ENCODE data around the gene CERCAM.

Gene CERCAM

DNA sequence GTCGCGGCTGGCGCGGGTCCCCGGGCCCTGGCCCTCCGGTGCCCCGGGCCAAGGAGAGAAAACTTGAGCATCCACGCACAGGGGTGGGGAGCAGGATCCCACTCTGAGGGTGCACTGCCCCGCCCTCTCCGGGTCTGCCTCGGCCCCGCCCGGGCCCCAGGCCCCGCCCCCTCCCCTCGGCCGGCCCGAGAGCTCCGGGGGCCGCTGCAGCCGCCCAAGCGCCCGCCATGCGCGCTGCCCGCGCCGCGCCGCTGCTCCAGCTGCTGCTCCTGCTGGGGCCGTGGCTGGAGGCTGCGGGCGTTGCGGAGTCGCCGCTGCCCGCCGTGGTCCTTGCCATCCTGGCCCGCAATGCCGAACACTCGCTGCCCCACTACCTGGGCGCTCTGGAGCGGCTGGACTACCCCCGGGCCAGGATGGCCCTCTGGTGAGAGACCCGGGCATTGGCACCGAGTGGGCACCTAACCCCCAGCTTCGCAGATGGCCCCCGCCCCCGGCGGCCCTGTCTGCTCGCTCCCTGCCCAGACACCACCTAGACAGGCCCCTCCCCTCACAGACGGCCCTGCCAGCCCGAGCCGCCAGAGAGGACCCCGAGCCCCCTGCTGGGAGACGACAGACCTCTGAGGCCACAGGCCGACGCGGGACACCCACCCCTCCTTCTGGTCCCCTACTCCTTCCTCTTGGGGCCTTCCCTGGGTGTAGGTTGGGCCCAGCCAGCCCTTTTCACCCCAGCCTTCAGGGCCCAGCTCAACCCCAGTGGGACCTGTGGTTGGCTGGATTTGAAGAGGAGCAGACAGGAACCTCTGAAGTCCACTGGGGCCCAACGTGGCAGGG lies at the start of gene CERCAM:
CERCAM (plus strand) TSS at position 207 of the 831 bp plus-strand sequence; CDS start at position 228, 21 bp downstream.
- no peak for DNase-seq

GRCh38 chr9:128371630-128372117 lies 49.0 kb upstream of the CERCAM start:
- no peak for DNase-seq

DNA sequence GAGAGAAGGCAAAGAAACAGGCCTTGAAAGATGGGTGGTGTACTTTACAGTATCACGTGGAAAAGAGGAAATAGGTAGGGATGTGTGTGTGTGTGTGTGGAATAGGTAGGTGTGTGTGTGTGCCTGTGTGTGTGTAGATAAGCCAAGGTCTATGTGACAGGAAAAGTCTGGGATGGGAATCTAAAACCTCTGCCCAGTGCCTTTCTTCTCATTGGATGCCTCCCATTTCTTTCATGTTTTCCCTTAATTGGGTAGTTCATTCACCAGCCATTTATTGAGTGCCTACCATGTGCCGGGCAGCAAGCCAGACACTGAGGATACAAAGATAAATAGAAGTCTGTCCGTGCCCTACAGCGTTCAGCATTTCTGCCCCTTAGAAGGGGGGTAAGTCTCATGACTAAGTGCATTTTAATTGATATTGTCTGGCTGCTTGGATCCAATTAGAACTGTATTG lies 48.4 kb upstream of the CERCAM start:
- no peak for DNase-seq

DNA sequence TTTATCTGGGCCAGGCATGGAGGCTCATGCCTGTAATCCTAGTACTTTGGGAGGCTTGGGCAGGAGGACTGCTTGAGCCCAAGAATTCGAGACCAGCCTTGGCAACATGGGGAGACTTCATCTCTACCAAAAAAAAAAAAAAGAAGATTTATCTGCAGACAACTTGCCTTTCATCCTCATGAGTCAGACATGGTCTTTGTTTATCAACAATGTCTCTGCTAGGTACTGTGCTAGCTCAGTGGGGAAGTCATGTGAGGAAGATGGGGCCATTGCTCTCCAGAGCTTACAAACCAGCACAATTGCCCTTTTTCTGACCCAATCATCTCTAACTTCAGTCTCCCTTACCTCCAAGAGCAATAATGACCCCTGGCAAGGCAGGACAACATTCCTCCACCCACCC lies 47.9 kb upstream of the CERCAM start:
- DNase-seq, result no peak

DNA sequence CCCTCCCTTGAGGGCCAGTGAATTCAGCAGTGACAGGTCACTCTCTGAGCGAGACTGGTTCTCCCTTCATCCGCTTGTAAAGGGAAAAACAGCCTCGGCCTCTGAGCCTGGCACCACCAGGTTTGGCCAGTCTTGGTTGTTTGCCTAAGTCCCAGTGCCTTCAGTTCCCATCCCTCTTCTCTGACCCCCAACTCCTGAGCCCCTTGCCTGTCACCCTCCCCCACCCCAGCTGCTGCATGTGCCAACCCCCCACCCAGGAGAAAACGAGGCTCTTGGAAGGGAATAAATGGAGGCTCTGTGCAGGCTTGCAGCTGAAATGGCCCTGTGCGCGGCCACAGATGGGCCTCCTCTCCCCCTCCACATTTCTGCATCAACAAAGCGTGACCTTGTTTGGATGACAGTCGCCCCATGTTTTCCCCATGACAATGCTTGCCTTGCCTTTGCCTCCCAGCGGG lies 46.4 kb upstream of the CERCAM start:
- no peak for DNase-seq

- no peak for DNase-seq
These were observed 44.8 kb upstream of the CERCAM start for GRCh38 chr9:128375865-128376264.

GRCh38 chr9:128382261-128382660 lies 38.4 kb upstream of the CERCAM start:
- no peak for DNase-seq

DNA sequence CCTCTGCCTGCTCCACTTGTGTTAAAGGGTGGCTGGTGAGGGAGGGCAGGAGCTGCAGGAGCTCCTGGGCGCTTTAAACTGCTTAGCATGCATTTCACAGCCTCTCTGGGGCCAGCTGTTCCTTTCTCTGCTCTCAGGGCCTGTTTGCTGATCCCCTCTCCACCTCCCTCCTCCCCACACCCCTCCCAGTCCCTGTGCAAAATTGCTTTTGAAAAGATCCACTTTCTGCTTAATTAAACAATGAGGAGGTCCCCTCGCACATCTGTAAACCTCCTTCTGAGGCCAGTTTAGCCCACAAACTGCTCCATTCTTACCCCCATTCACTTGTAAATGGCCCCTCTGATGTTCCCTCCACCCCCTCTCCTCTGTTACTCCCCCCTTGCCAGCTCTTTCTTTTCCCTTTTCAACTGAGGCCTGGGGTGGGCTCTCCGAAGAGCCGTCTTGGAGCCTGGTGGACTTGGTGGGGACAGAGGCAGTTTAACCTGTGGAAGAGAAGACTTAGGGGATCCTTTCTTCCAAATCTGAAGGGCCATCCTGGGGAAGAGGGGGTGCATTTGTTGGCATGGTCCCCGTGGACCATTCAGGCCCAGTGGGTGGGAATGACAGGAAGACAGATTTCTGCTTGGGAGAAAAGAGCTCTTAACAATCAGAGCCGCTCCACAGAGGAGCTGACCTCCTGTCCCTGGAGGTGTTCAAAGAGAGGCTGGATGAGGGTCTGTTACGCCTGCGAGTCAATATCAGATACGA lies 37.5 kb upstream of the CERCAM start:
- no peak for DNase-seq

GRCh38 chr9:128383791-128384190 lies 36.9 kb upstream of the CERCAM start:
- DNase-seq, result no peak

- no peak for DNase-seq
These were observed 35.7 kb upstream of the CERCAM start for GRCh38 chr9:128384801-128385495.

DNA sequence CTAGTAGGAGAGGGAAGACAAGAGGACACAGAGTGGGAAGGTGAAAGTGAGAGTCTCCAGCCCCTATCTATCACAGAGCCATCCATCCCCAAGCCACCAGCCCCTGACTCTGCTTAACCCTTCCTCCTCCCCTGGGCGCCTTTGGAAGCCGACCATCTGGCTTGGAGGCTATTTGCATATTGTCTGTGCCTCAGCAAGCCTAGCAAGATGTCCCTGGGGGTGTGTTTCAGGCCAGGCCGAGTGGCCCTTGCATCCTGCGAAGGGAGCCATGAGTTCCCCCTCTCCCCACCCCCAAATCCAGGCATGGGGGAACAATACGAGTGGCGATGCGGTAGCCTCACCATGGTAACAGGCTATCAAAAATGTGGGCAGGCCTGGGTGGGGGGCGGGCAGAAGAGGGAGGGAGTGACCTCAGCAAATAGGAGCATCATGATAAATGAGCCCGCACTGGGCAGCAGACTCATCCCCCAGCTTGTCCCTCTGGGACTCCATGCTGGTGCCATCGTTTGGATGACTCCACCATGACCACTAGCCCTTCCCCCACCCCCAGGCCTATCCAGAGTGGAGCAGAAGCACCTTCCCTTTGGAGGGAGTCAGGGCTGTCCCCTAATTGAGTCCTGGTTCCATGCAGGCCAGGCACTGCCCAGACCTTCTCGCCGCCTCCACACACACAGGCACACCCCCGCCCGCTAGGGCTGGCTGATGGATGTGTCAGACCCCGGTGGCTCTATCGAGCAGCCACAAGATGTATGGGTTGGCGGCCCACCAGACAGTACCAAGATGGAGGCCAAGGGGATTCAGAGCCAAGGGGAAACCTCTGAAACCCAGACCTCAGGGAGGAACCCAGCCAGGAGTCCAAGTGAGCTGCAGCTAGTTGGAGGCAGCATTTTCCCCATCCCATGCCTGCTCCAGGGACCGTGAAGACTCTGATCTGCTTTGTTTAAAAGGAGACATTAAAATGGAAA lies 34.9 kb upstream of the CERCAM start:
- no peak for DNase-seq

GRCh38 chr9:128388150-128388549 lies 32.5 kb upstream of the CERCAM start:
- DNase-seq, result no peak

GRCh38 chr9:128389395-128390149 lies 31.1 kb upstream of the CERCAM start:
- DNase-seq, result no peak

- no peak for DNase-seq
These were observed 30.4 kb upstream of the CERCAM start for GRCh38 chr9:128390150-128390812.

DNA sequence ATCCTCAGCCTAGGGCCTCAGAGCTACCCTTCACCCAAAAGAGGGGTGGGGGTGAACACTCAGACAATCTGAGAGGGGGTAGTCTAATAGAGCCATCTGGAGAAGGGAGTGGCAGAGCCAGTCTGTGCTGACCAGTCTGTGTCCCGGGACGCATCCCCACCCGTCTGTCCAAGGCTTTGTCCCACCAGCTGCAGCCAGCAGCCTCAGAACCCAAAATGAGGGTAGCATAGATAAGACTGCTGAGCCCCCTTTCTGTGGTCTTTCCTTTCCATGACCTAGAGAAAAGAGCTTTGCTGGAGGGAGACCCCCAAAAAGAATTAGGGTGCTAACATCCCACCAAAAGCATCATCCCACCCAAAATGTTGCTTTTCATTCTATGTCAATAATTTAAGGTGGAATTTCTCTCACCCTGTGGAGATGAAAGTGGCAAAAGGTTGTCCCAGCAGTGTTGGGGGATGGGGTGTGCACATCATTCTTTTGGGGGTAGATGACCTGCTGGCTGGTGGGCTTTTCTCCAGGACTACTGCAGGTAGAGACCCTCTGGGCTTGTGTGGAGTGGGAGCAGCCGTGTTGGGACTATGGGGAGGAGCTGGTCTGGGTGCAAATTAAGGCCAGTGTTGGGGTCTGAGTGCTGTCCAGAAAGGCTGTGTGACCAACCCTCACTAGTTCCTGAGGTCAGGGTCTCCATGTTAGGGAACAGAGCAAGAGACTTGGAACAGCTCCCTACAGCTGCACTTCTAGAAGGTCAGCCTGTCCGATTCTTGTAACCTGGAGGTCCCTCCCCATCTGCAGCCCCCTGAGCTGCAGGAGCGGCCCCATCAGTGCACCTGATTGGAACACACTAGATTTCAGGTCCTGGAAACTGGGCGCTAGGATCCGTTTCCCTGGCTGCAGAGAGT lies 29.6 kb upstream of the CERCAM start:
- DNase-seq, result no peak

- no peak for DNase-seq
These were observed 28.7 kb upstream of the CERCAM start for GRCh38 chr9:128391956-128392301.

- no peak for DNase-seq
These were observed 28.1 kb upstream of the CERCAM start for GRCh38 chr9:128392302-128393144.

DNA sequence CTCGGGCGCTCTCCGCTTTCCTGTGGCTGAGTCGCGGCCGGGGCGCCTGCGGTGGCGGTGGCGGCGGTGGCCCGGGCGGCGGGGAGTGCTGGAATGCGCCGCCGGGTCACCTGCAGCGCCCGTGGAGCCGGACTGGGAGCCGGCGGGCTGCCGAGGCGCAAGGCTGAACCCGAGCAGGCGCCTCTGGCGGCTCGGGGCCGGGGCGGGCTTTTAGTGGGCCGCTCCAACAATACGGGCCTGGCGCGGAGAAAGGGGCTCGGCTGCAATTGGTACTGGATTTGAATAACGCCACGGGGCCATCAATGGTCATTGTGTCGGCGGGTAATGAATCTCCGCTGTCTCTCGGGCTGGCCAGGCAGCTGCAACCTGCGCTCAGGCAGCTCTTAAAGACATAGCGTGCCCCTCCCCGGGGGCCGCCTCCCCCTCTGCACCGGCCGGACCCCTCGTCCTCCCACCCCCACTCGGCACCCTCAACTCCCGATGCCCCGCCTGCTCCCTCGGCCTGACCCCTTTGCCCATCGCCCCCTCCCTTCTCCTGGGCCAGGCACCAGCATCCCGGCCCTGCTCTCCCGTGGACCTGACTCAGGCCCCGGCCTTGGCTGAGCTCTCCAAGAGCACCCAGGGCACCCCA lies 27.4 kb upstream of the CERCAM start:
- no peak for DNase-seq
